PC-9 (cell line): ENCODE results near the gene C5. TPM values are rescaled to one million over a fixed set of nuclear protein-coding genes. Genes with fewer than 3 reads are reported as not detected.
"Not testable (repeated sequence)": the region's sequence is repeated elsewhere in the genome, so short reads cannot be mapped to it uniquely, and the experiment has no call there.

Experiments
- BruUV-seq: library from RNA; stranded (reverse); fragments of 400-500 nt; replicated peaks from 2 replicates; lab custom pipeline; 2021; lab: Mats Ljungman, UMichigan
- CTCF ChIA-PET: fragments of 300-600 bp; sonication (Branson Sonifier 250); formaldehyde crosslinking; loops from one replicate; lab custom pipeline; 2022; ENCODE audit warnings: antibody characterized with exemption; lab: Charles Lee
- POLR2A ChIA-PET: fragments of 300-600 bp; sonication (Branson Sonifier 250); formaldehyde crosslinking; loops from one replicate; lab custom pipeline; 2022; ENCODE audit warnings: antibody characterized with exemption; ENCODE audit not compliant: unreplicated experiment; lab: Charles Lee
- DNase-seq, 2 experiments: peaks; one replicate each; pipeline versions ENCODE4 v3.0.0 to v3.0.0-alpha.2; 2015 to 2022; ENCODE audit warnings: mixed read lengths in 1 of 2
- H2AFZ ChIP-seq: fragments of 200-600 bp; sonication (generic); 2 replicates; pipeline ENCODE4 v1.8.1; 2017; ENCODE audit warnings: antibody characterized with exemption
- H3F3A ChIP-seq: fragments of 200-600 bp; sonication (generic); 2 replicates; pipeline ENCODE4 v1.8.1; 2017; ENCODE audit warnings: antibody characterized with exemption, mild to moderate bottlenecking, low read depth; ENCODE audit not compliant: insufficient read depth
- H3K27ac ChIP-seq: fragments of 200-600 bp; sonication (generic); 2 replicates; pipeline ENCODE4 v1.6.1; 2016; ENCODE audit warnings: mixed run types
- H3K27me3 ChIP-seq: fragments of 200-600 bp; sonication (generic); 2 replicates; pipeline ENCODE4 v1.6.1; 2016; ENCODE audit warnings: low read depth, mixed run types; ENCODE audit not compliant: insufficient read depth
- H3K36me3 ChIP-seq: fragments of 200-600 bp; sonication (generic); 2 replicates; pipeline ENCODE4 v1.6.1; 2016; ENCODE audit warnings: low read depth, mixed run types
- H3K4me1 ChIP-seq: fragments of 200-600 bp; sonication (generic); replicated peaks from 2 replicates; pipeline ENCODE4 v1.6.1; 2016; ENCODE audit warnings: mixed run types; ENCODE audit not compliant: insufficient read depth
- H3K4me2 ChIP-seq: fragments of 200-600 bp; sonication (generic); 2 replicates; pipeline ENCODE4 v1.6.1; 2017; ENCODE audit warnings: mixed run types
- H3K4me3 ChIP-seq: fragments of 200-600 bp; sonication (generic); 2 replicates; pipeline ENCODE4 v1.6.1; 2016; ENCODE audit warnings: mixed run types
- H3K79me2 ChIP-seq: fragments of 200-600 bp; sonication (generic); 2 replicates; pipeline ENCODE4 v1.6.1; 2017; ENCODE audit warnings: low read depth, mixed run types
- H3K9me2 ChIP-seq: fragments of 200-600 bp; sonication (generic); 2 replicates; pipeline ENCODE4 v1.8.1; 2017; ENCODE audit warnings: mild to moderate bottlenecking; ENCODE audit not compliant: insufficient read depth
- H3K9me3 ChIP-seq: fragments of 200-600 bp; sonication (generic); 2 replicates; pipeline ENCODE4 v1.8.1; 2016; ENCODE audit warnings: low read depth; ENCODE audit not compliant: insufficient read depth
- H4K20me1 ChIP-seq: fragments of 200-600 bp; sonication (generic); 2 replicates; pipeline ENCODE4 v1.8.1; 2017; ENCODE audit not compliant: insufficient read depth
- EZH2 ChIP-seq: fragments of 200-600 bp; sonication (generic); IDR thresholded peaks from 2 replicates; pipeline ENCODE4 v1.8.0; 2017; ENCODE audit warnings: antibody characterized with exemption, low read depth
- intact Hi-C: fragments of 100-400 bp; cut with micrococcal nuclease; formaldehyde crosslinking; loops from one replicate; pipeline ENCODE4 v1.10.0; 2022; ENCODE audit not compliant: unreplicated experiment
- total RNA-seq: library from RNA; stranded (reverse); gene quantifications from 2 replicates; pipeline ENCODE4 v1.2.3, GENCODE V29; 2021
- TF ChIP-seq, protein P1 (sequence below): fragments of 200-600 bp; sonication (generic); conservative IDR thresholded peaks from 2 replicates; pipeline ENCODE4 v1.6.1; 2017; ENCODE audit warnings: mixed run types, antibody characterized with exemption, mild to moderate bottlenecking, moderate library complexity

Gene C5
- total RNA-seq, 1 experiment from 2014 or later, result 11.5 TPM

DNA sequence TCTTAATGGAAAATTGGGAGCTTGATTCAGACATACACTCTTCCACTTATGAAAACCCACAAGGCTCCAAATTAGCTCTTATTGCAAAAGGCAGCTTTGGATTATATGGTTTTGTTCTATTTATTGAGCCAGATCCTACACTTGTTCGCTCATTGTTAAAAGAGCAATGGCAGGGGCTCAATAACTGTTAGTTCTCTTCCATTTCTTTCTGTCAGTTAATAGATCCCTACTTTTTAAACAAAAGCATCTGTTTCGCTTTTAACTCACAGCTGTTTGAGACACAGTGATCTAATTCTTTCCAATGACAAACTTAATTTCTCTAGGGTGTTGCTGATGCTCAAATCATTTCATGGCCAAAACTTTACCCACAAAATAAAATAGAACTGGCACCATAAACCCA is 11.7 kb downstream of the C5 start:
- ChIA-PET POLR2A (interaction anchor here (0.7 kb wide), 1 partner anchor 156 kb away, joined by 7 read pairs; no protein-coding TSS in a partner anchor), CTCF (no interaction called here)
- TF ChIP-seq, protein P1, sequence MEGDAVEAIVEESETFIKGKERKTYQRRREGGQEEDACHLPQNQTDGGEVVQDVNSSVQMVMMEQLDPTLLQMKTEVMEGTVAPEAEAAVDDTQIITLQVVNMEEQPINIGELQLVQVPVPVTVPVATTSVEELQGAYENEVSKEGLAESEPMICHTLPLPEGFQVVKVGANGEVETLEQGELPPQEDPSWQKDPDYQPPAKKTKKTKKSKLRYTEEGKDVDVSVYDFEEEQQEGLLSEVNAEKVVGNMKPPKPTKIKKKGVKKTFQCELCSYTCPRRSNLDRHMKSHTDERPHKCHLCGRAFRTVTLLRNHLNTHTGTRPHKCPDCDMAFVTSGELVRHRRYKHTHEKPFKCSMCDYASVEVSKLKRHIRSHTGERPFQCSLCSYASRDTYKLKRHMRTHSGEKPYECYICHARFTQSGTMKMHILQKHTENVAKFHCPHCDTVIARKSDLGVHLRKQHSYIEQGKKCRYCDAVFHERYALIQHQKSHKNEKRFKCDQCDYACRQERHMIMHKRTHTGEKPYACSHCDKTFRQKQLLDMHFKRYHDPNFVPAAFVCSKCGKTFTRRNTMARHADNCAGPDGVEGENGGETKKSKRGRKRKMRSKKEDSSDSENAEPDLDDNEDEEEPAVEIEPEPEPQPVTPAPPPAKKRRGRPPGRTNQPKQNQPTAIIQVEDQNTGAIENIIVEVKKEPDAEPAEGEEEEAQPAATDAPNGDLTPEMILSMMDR, result no peak
- TF ChIP-seq EZH2, result no peak
- Histone ChIP-seq H3K9me3 (no peaks in the 10 kb centered on the region), H3K36me3 (no peaks in the 10 kb centered on the region), H2AFZ (no peak overlapping the region), H3K27ac (no peak overlapping the region), H3K79me2 (no peaks in the 10 kb centered on the region), H3K27me3 (no peaks in the 10 kb centered on the region), H3K4me2 (no peak overlapping the region), H4K20me1 (no peaks in the 10 kb centered on the region), H3K9me2 (no peaks in the 10 kb centered on the region), H3K4me3 (no peak overlapping the region), H3F3A (no peaks in the 10 kb centered on the region), H3K4me1 (no peaks in the 10 kb centered on the region)
- BruUV-seq, result no TSS peak
- intact Hi-C loops, result no loop called here
- no peak for DNase-seq

GRCh38 chr9:121035717-121036116 is 14.4 kb downstream of the C5 start:
- DNase-seq, POLR2A ChIA-PET, CTCF ChIA-PET: not testable (repeated sequence)

DNA sequence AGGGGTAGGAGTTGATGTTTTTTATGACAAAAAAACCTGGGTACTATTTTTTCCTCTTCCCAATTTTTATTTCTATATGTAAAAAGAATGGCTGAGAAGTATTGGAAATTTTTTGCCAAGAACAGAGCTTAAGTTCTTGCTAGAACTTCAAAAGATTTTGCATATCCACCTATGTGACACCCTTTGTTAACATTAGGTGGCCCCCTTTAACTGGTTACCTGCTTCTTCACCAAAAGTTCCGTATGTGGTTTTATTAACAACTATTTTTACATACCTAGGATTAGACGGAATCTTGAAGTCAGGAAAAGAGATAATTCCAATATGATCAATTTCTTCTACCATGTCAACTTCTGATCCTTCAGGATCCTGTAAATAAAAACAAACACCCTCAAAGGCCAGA is 15.5 kb downstream of the C5 start:
- POLR2A ChIA-PET, result no interaction called here

More at GRCh38 chr9:121035717-121036116, 14.4 kb downstream of the C5 start:
- H2AFZ ChIP-seq, BruUV-seq, H3K36me3 ChIP-seq, H3K79me2 ChIP-seq, H3K27me3 ChIP-seq, intact Hi-C loops, H3F3A ChIP-seq, H3K4me2 ChIP-seq, H3K4me1 ChIP-seq, H3K9me2 ChIP-seq, H3K27ac ChIP-seq, H3K4me3 ChIP-seq, H3K9me3 ChIP-seq, H4K20me1 ChIP-seq: not testable (repeated sequence)

More for the DNA sequence above, 15.5 kb downstream of the C5 start:
- Histone ChIP-seq H3K4me1 (no peaks in the 10 kb centered on the region), H3K36me3 (no peaks in the 10 kb centered on the region), H3K9me2 (no peaks in the 10 kb centered on the region; the same call in 1 of the 2 replicates), H3F3A (no peaks in the 10 kb centered on the region), H3K27ac (no peak overlapping the region), H3K9me3 (no peaks in the 10 kb centered on the region), H4K20me1 (no peaks in the 10 kb centered on the region), H3K4me3 (no peak overlapping the region), H3K27me3 (no peaks in the 10 kb centered on the region), H3K79me2 (no peaks in the 10 kb centered on the region), H3K4me2 (no peak overlapping the region), H2AFZ (no peak overlapping the region)
- BruUV-seq, result no TSS peak
- intact Hi-C loops, result no loop called here
- TF ChIP-seq, protein P1, result no peak
- no peak for TF ChIP-seq EZH2
- no peak for DNase-seq
- CTCF ChIA-PET, result interaction anchor here (0.6 kb wide), 1 partner anchor 407 kb away, joined by 3 read pairs; no protein-coding TSS in a partner anchor
